HFFc6 (cell line): Measurements from ENCODE around the gene CCDC32. TPM values are rescaled to one million over a fixed set of nuclear protein-coding genes. Genes with fewer than 3 reads are reported as not detected.
A peak's percentile ranks its signal among the peaks of the same experiment; 100 is the strongest.

Experiments
- DNase-seq: peaks from one replicate; pipeline ENCODE4 v3.0.0-alpha.2; 2018
- H3K27ac Mint-ChIP-seq: 2 replicates; pipeline ENCODE4 v1.8.0; 2020; ENCODE audit warnings: mild to moderate bottlenecking, mixed read lengths
- H3K27me3 Mint-ChIP-seq: 2 replicates; pipeline ENCODE4 v1.8.0; 2021; ENCODE audit warnings: mild to moderate bottlenecking, moderate library complexity, mixed read lengths; ENCODE audit not compliant: insufficient read depth
- H3K36me3 Mint-ChIP-seq: 2 replicates; pipeline ENCODE4 v1.8.0; 2021; ENCODE audit warnings: low read depth, mixed read lengths
- H3K4me1 Mint-ChIP-seq: 2 replicates; pipeline ENCODE4 v1.8.0; 2020; ENCODE audit warnings: low read depth, mixed read lengths
- H3K4me3 Mint-ChIP-seq: 2 replicates; pipeline ENCODE4 v1.8.0; 2020; ENCODE audit warnings: mild to moderate bottlenecking, moderate library complexity, mixed read lengths
- H3K9me3 Mint-ChIP-seq: 2 replicates; pipeline ENCODE4 v1.8.0; 2020; ENCODE audit warnings: mild to moderate bottlenecking, mixed read lengths
- total RNA-seq, 6 experiments: library from RNA; stranded (reverse); fragmentation: NEBNext Ultra II Directional; extraction: Animal tissue kit (Norgen Biotek cat#: 25700); gene quantifications; 2 replicates in 1 of 6; 3 replicates in 5 of 6; pipeline ENCODE4 v1.2.3, GENCODE V29; 2021
- TF ChIP-seq, protein P1 (sequence below): fragments of 200-600 bp; sonication (generic); IDR thresholded peaks from 2 replicates; pipeline ENCODE4 v1.5.0; 2021; ENCODE audit warnings: antibody characterized with exemption, mild to moderate bottlenecking

CCDC32 gene
- total RNA-seq, 6 experiments from 2014 or later = 17.6 to 21.4 (median 20.5) TPM

DNA sequence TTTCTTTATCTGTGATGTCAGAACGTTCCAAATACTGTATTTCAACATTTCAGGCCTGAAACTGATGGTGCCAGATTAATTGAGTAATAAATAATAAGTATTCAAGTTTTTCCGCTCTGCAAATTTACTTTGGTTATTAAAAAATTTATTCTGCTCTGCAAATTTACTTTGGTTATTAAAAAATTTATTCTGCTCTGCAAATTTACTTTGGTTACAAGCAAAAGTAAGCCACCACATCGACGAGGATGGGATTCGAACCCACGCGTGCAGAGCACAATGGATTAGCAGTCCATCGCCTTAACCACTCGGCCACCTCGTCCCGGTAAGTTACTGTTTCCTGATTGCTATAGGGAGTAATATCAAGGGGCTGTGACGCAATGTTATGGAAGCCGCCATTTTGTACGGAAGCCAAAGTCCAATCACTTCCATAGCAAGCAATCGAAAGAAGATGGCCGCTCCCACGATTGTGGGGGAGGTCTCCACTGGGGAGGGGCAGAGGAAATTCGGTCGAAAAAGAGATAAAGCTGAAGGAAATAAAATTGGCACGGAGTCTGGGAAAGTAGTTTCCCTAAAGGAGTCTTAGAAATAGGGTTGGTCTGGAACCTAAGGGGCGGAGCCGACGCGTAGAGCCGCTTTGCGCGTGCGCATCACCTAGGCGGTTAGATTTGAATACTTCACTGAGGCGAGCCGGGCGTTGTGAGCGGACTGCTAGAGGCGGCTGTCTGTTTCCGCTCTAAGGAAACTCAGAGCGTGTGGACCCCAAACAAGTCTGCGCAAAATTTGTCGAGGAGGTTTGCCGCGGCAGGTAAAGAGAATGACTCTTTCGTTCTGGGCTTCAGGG, 29.0 kb upstream of the CCDC32 start, which contains the start of gene KNL1:
TSS of gene KNL1 (plus strand) at position 662 of the 841 bp plus-strand sequence. CDS start 8,683 bp downstream, outside the sequence.
- TF ChIP-seq, protein P1, sequence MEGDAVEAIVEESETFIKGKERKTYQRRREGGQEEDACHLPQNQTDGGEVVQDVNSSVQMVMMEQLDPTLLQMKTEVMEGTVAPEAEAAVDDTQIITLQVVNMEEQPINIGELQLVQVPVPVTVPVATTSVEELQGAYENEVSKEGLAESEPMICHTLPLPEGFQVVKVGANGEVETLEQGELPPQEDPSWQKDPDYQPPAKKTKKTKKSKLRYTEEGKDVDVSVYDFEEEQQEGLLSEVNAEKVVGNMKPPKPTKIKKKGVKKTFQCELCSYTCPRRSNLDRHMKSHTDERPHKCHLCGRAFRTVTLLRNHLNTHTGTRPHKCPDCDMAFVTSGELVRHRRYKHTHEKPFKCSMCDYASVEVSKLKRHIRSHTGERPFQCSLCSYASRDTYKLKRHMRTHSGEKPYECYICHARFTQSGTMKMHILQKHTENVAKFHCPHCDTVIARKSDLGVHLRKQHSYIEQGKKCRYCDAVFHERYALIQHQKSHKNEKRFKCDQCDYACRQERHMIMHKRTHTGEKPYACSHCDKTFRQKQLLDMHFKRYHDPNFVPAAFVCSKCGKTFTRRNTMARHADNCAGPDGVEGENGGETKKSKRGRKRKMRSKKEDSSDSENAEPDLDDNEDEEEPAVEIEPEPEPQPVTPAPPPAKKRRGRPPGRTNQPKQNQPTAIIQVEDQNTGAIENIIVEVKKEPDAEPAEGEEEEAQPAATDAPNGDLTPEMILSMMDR = no peak
- no peaks in the 10 kb centered on the region for H3K36me3 Mint-ChIP-seq
- DNase-seq = peak; percentile 89
- peak within 1 kb of the TSS; percentile 100 for H3K27ac Mint-ChIP-seq
- peaks cover 42% of the 10 kb centered on the region for H3K4me1 Mint-ChIP-seq
- peak within 1 kb of the TSS; percentile 91 for H3K4me3 Mint-ChIP-seq
- H3K9me3 Mint-ChIP-seq = no peaks in the 10 kb centered on the region
- peaks cover 4% of the 10 kb centered on the region; the same call in 1 of the 2 replicates for H3K27me3 Mint-ChIP-seq

DNA sequence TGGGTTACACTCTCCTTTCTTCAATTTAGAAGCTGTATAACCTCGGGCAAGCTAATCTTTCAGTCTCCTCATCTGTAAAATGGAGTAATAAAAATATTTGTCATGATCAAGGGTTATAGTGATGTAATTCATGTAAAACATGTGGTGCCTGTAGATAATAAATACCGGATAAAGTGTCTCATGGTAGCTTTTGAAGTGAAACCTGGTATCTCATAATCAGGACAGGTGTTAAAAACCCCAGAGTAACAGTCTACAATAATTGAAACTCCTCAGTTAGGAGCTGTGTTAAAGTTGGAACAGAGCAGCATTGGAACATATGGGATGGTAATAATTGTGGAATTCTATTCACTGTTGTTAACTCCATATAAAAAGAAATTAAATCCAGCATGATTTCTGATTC, 28.3 kb upstream of the CCDC32 start:
- H3K27me3 Mint-ChIP-seq = peaks cover 4% of the 10 kb centered on the region; the same call in 1 of the 2 replicates
- H3K9me3 Mint-ChIP-seq = no peaks in the 10 kb centered on the region
- H3K4me1 Mint-ChIP-seq = peaks cover 42% of the 10 kb centered on the region
- H3K36me3 Mint-ChIP-seq = no peaks in the 10 kb centered on the region
- TF ChIP-seq, protein P1 = no peak
- DNase-seq = no peak
- H3K27ac Mint-ChIP-seq = no peak overlapping the region
- H3K4me3 Mint-ChIP-seq = no peak overlapping the region

DNA sequence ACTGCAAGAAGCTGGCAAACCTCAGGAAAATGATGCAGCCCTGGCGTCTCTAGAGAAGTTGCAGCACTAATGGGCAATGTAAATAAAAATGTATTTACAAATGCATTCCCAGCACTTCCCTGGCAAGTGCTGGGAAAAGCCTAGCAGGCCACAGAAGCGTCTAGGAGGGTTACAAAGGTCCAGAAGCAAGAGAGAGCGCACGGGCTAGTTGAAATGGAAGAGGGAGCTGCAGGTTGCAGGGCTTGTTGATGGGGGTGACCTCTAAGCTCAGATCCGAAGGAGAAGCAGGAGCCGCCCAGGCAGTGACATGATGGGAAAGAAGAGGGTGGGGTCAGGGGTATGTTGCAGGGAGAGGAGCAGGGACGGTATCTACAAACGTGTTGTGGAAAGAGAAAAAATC, 26.5 kb upstream of the CCDC32 start:
- no peak overlapping the region for H3K27ac Mint-ChIP-seq
- H3K4me1 Mint-ChIP-seq = peaks cover 36% of the 10 kb centered on the region
- TF ChIP-seq, protein P1 = no peak
- peaks cover 4% of the 10 kb centered on the region for H3K27me3 Mint-ChIP-seq
- H3K4me3 Mint-ChIP-seq = no peak overlapping the region
- H3K9me3 Mint-ChIP-seq = no peaks in the 10 kb centered on the region
- no peaks in the 10 kb centered on the region for H3K36me3 Mint-ChIP-seq
- no peak for DNase-seq

GRCh38 chr15:40590667-40591050, 25.8 kb upstream of the CCDC32 start:
- Mint-ChIP-seq H3K9me3 (no peaks in the 10 kb centered on the region), H3K4me1 (peaks cover 31% of the 10 kb centered on the region), H3K27me3 (peaks cover 4% of the 10 kb centered on the region), H3K36me3 (no peaks in the 10 kb centered on the region), H3K27ac (no peak overlapping the region), H3K4me3 (peak overlapping the region; percentile 63; the same call in 1 of the 2 replicates)
- DNase-seq = no peak
- TF ChIP-seq, protein P1 = no peak

DNA sequence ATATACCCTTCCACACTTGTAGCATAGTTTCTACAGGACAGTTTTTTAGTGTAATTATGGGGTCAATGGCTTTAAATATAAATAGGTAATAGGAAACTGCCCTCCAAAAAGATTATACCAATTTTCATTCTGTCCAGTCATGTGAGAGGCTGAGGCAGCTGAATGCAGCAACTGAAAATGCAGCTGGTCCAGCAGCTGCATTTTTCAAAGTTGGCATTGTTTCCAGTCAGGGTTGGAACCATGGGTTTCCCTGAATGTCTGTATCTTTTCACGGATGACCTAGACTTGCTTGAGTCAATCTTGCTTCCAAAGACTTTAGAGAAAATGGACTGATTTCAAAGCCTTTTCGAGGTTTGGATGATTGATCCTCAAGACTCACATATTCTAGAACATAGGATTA, 19.3 kb upstream of the CCDC32 start:
- TF ChIP-seq, protein P1 = no peak
- H3K27me3 Mint-ChIP-seq = peaks cover 2% of the 10 kb centered on the region; the same call in 1 of the 2 replicates
- DNase-seq = no peak
- H3K27ac Mint-ChIP-seq = no peak overlapping the region
- H3K36me3 Mint-ChIP-seq = peaks cover 4% of the 10 kb centered on the region; the same call in 1 of the 2 replicates
- H3K4me1 Mint-ChIP-seq = no peaks in the 10 kb centered on the region
- H3K9me3 Mint-ChIP-seq = peaks cover 5% of the 10 kb centered on the region; the same call in 1 of the 2 replicates
- H3K4me3 Mint-ChIP-seq = no peak overlapping the region
